GM21619 (cell line): Measurements from ENCODE around the gene FUT4.
"Not testable (repeated sequence)": the region's sequence is repeated elsewhere in the genome, so short reads cannot be mapped to it uniquely, and the experiment has no call there.

ENCODE experiments used
- ATAC-seq: cut with Tn5 transposase; IDR thresholded peaks from one replicate; pipeline ENCODE4 v1.9.1; 2021; ENCODE audit not compliant: unreplicated experiment

Gene FUT4

DNA sequence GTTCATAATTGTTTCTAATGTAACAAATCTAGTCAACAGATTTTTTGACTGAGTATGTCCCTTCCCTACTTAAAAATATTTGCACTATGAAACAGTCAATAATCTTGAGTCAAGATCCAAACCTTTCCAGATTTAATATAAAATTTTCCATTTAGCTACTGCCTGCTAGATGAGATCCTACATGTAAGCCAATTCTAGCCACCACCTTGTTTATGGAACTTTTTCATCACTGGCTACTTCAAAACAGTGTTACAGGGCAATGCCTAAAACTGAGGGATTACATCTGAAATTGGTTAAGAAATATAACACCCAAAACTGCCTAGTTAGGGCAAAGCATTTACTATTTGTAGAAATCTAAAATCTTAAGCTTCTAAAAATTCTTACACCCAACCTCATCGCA is 10.5 kb upstream of the FUT4 start:
- ATAC-seq, result no peak

DNA sequence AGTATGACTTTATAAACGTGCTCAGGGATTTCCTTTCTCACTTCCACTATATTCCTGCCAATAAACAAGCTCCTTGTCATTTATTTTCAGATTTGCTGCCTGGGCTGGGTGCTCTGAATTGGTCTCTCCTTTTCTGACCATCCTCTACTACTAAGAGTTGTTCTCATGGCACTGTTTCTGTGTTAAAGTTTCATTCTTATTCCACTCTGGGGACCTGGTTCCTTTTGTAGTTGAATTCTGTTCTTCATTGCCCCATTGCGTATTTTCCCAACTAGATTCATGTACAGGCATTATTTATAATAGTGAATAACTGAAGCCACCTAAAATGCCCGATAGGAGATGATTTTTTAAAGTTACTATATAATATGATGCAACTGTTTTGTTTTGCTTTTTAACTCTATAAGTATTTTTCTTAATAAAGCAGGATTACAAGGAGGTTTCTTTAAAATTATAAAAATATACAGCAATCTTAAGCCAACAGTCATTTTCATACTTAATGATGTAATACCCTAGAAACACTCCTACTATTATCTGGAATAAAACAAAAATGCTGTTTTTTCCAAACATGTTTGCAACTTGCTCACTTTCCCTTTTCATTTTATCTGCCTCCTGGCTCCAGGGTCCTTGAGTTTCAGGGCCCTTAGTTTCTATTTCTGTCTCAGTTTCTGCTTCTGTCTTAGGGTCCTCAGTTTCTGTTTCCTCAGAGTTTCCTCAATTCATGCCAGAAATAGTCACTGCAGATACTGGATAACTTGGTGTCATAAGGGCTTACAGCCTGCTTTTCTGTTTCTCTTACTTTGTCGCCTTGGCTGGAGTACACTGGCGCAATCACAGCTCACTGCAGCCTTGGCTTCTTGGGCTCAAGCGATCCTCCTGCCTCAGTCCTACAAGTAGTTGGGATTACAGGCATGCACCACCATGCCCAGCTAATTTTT is 9.8 kb upstream of the FUT4 start:
- no peak for ATAC-seq

DNA sequence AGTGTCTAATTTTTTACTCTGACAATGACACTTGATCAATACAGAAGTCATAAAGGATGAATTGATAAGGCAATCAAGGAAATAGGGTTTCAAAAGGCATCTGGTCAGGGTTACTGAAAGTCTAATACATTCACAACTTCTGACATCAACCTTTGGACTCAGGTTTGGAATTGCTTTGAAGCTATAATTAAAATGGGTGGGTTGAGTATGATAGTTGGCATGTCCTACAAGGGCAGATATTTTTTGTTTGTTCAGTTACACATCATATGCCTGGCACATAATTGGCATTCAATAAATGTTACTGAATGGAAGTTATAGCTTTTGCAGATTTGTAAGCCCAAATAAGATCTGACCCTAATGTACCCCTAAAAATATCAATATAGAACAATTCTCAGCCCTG is 7.3 kb upstream of the FUT4 start:
- ATAC-seq, result no peak

DNA sequence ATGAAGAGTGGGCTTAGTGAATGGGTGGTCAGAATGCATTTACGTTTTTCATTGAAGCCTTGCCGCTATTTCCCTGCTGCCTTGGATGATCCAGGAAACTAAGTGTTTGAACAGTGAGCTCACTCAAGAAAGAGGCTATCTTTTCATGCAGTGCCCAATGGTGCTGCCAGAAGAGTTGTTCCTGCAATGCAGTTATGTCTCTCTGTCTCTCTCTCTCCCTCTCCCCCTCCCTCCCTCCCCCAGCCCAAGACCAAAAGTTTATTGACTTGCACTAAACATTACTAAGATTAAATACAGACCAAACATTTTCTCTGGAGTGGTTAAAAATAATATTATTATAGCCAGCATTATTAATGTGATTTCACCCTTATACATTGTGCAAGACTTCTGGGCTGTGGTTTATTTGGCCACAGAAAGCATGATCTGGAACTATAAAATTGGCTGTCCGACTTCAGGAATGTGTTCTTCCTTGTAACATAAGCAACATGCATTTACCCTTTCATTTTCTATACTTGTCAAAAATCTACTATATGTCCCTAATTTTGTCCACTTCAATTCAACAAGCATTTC is 6.6 kb upstream of the FUT4 start:
- no peak for ATAC-seq

DNA sequence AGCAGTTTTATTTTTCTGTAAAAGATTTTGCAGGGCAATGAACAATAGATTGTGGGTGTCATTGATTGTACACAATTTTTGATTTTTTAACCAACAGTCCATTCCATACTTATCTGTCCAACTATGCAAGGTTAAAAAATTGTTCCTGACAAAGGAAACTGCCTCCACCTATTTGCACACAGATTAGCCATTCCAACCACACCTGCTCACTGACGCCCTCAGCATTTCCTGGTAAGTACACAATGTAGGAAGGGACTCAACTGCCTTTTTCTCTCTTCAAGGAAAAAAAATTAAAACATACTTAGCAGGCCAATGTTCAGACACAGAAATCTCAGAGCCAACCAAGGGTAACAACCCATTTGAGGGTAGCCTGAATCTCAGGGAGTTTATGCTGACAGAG is 4.3 kb upstream of the FUT4 start:
- no peak for ATAC-seq

DNA sequence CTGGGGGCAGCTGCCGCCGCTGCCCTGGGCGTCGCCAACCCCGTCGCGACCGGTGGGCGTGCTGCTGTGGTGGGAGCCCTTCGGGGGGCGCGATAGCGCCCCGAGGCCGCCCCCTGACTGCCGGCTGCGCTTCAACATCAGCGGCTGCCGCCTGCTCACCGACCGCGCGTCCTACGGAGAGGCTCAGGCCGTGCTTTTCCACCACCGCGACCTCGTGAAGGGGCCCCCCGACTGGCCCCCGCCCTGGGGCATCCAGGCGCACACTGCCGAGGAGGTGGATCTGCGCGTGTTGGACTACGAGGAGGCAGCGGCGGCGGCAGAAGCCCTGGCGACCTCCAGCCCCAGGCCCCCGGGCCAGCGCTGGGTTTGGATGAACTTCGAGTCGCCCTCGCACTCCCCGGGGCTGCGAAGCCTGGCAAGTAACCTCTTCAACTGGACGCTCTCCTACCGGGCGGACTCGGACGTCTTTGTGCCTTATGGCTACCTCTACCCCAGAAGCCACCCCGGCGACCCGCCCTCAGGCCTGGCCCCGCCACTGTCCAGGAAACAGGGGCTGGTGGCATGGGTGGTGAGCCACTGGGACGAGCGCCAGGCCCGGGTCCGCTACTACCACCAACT is 1.0 kb downstream of the FUT4 start:
- ATAC-seq, result peak; percentile 5

DNA sequence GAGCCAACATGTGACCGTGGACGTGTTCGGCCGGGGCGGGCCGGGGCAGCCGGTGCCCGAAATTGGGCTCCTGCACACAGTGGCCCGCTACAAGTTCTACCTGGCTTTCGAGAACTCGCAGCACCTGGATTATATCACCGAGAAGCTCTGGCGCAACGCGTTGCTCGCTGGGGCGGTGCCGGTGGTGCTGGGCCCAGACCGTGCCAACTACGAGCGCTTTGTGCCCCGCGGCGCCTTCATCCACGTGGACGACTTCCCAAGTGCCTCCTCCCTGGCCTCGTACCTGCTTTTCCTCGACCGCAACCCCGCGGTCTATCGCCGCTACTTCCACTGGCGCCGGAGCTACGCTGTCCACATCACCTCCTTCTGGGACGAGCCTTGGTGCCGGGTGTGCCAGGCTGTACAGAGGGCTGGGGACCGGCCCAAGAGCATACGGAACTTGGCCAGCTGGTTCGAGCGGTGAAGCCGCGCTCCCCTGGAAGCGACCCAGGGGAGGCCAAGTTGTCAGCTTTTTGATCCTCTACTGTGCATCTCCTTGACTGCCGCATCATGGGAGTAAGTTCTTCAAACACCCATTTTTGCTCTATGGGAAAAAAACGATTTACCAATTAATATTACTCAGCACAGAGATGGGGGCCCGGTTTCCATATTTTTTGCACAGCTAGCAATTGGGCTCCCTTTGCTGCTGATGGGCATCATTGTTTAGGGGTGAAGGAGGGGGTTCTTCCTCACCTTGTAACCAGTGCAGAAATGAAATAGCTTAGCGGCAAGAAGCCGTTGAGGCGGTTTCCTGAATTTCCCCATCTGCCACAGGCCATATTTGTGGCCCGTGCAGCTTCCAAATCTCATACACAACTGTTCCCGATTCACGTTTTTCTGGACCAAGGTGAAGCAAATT is 1.8 kb downstream of the FUT4 start:
- no peak for ATAC-seq

DNA sequence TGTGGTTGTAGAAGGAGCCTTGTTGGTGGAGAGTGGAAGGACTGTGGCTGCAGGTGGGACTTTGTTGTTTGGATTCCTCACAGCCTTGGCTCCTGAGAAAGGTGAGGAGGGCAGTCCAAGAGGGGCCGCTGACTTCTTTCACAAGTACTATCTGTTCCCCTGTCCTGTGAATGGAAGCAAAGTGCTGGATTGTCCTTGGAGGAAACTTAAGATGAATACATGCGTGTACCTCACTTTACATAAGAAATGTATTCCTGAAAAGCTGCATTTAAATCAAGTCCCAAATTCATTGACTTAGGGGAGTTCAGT is 2.4 kb downstream of the FUT4 start:
- no peak for ATAC-seq

DNA sequence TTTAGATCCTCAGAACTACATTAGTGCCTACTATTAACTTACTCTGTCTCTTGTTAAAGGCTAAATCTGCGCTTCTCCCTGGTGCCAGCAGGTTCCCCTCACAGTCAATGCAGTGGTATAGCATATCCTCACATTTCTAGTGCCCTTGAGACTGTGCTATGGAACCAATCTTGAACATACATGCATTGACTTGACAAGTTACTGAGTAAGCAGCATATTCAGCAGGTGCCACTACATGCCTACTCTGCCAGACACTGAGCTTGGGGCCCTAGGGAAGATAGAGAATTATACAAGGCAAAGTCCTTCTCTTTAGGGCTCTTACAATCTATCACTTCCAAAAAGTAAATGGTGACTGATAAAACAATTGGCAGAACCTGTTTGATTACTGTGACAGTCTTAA is 3.2 kb downstream of the FUT4 start:
- ATAC-seq, result no peak

DNA sequence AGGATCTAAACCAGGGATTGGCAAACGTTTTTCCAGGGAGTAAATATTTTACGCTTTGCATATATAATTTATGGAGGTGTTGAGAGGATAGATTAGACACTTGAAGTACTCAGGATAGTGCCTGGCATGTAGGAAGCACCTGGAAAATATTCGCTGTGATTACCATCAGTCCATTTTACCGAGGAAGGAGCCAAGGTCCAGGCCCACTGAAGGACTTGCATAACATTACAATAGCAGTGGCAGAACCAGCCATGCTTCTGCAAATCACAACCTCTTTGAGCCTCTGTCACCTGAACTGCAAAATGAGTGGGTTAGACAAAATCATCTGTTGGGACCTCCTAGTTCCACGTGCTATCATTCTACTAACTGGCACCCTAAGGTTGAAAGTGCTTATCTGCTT is 5.4 kb downstream of the FUT4 start:
- ATAC-seq, result no peak

DNA sequence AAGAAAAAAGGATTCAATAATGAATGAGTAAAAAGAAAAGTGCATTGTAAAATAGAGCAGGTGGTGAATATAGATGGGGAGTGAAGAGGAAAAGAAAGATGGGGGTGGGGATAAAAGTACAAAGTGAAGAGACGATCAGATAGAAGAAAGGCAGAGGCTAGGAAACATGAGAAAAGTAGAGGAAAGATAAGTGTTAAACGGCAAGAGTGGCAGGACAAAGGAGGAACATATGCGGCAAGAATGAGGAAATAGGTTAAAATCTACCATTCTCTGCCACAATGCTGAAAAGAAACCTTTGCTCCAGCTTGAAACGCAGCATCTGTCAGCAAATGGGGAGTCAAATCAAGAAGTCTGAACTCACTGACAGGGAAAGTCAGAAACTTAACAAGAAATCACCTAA is 6.8 kb downstream of the FUT4 start:
- ATAC-seq, result no peak

DNA sequence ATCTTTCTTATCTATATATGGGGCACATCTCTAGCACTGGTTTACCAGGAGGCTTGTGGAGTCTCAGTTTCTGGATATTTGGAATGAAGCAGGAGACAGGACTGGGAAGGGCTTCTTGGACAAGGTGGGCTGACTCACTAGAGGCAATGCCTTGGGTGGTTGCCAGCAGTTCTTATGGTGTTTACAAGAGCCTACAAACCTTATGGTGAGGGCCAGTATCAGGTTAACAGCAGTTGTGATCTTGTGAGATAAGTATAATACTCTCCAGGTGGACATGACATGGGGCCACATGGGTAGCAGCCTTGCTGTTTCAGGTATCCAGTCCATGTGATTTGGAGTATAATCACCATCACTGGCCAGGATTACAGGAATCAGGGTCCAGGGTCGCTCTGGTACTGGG is 10.2 kb downstream of the FUT4 start:
- ATAC-seq, result no peak

DNA sequence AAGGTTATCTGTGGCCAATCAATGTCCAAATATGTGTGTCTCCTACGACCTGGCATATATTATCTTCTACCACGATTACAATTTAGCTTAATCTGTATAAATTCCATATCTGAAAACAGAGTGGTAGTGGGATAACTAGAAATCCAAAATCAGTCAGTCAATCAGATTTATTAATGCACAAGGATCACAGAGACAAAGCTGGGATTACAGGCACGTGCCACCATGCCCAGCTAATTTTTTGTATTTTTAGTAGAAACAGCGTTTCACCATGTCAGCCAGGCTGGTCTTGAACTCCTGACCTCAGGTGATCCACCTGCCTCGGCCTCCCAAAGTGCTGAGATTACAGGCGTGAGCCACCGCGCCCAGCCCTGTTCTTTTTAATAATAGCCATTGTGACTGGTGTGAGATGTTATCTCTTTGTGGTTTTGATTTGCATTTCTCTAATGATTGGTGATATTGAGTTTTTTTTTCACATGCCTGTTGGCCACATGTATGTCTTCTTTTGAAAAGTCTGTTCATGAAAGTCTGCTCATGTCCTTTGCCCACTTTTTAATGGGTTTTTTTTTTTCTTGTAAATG is 12.1 kb downstream of the FUT4 start:
- ATAC-seq, result not testable (repeated sequence)

DNA sequence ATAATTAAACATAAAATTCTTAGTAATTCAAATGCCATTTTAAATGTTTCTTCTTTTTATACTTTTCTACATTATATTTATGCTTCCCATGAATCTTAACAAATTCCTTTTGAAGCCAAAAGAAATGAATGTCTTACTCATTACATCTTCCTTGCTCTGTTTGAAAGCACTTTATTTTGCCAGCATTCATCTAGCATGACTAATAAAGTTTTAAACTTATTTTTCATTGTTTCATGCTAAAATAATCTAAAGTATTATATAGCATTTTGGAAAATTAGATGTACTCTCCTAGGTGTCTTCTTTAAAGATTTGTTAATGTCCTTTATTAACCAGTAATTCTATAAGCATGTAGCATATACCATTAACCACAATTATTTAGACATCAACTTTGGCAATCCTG is 13.7 kb downstream of the FUT4 start:
- ATAC-seq, result no peak

DNA sequence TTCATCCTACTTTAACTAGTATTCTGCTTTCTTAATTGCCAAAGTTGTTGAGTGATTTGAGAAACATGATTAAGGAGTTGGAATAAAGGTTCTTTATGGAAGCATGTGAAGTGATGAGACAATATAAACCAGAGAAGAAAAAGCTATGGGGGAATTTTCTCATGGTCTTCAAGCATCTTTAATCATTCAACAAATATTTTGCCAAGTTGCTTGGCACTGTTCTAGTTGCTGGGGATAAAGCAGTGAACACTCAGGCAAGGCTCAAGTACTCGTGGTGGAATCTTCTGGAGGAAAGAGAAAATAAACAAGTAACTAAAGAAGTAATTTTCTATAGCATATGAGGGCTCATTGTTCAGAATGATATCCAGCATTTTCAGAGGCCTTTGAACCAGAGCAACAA is 14.3 kb downstream of the FUT4 start:
- ATAC-seq, result no peak

DNA sequence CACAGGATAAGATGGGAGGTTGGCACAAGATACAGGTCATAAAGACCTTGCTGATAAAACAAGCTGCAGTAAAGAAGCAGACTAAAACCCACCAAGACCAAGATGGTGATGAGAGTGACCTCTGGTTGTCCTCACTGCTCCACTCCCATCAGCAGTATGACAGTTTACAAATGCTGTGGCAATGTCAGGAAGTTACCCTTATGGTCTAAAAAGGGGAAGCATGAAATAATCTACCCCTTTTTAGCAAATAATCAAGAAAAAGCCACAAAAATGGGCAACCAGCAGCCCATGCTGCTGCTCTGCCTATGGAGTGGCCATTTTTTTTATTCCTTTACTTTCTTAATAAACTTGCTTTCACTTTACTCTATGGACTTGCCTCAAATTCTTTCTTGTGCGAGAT is 14.7 kb downstream of the FUT4 start:
- no peak for ATAC-seq

DNA sequence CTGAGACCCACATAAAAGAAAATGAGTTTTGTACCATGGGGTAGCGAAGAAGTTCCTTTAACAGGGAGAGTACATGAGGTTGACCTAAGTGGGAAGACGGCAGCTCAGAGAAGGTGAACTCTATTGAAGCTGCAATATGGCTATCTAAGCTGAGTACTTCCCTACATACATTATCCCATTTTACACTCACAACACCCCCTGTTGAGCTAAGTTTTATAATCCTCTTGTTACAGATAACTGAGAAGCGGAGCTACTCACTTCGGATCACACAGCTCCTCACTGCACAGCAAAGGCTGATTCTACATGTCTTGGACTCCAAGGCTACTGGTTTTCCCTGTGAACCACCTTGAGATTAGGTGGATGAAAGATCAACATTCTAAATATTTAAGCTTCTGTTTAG is 15.2 kb downstream of the FUT4 start:
- ATAC-seq, result no peak

DNA sequence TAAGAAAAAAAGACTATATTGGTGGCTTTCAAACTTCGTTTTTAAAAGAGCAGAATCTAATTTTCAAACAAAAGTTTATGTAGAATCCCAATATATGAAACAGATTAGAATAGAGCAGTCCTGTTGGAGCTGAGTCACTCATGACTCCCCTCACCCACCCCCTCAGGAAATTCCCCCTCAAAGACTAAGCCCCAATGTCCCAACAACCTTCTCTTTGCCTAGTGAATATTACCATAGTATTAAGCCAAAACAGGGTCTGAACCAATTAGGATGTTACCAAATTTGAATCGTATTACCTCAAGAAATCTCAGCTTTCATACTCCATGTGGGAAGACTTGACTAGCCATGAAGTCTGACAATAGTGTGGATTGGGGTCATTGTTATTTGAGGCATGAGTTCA is 15.6 kb downstream of the FUT4 start:
- no peak for ATAC-seq

DNA sequence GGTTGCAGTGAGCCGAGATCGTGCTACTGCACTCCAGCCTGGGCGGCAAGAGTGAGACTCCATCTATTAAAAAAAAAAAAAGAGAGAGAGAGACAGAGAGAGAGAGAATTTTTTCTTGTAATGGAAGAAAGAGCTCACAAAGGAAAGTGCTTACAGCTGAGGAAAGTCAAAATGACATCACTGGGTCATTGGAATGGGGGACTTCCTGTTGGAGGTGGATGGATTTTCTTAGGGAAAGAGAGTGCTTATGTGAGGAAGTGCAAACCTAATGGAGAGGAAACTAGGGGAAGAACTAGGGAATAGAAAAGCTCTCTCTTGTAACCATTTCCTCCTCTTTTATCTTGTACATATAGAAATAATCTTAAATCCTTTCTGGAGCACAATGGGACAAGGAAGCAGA is 17.1 kb downstream of the FUT4 start:
- ATAC-seq, result no peak

DNA sequence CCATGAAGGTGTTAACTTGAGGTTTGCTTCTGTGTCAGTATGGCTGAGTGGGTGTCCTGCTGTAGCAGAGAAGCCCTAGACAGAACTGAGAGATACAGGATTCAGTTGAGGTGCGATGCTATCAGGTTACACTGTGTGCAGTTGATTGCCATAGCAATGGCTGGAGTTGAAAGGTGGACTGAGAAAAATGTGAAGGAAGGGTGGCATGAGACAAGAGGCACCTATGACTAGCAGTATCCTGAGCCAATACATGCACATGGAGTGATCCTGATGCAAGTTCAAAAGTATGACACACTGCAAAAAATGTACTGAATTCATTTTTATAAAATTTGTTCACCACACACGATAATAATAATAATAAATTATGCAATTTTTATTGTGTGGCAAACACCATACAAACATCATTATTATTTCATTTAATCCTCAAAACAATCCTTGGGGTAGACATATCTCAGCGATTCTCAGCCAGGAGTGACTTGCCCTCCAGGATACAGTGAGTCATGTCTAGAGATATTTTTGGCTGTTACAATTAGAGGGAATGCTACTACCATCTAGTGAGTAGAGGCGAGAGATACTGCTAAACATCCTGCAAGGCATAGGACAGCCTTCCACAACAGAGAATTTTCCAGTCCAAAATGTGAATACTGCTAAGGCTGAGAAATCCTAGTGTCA is 19.6 kb downstream of the FUT4 start:
- ATAC-seq, result no peak
